H9 (cell line): ENCODE data around the gene PCBP2. TPM values are rescaled to one million over a fixed set of nuclear protein-coding genes. Genes with fewer than 3 reads are reported as not detected.
A peak's percentile ranks its signal among the peaks of the same experiment; 100 is the strongest.
"Not testable (repeated sequence)": the region's sequence is repeated elsewhere in the genome, so short reads cannot be mapped to it uniquely, and the experiment has no call there.

Source experiments
- DNase-seq: peaks from one replicate; pipeline ENCODE4 v3.0.0-alpha.2; 2017
- H2AFZ ChIP-seq: one replicate; pipeline ENCODE4 v1.6.1; 2013; ENCODE audit warnings: mild to moderate bottlenecking, low read length, control low read depth, moderate library complexity
- H2AK5ac ChIP-seq: 2 replicates; pipeline ENCODE4 v1.6.1; 2013; ENCODE audit warnings: low read length, control low read depth, mixed read lengths; ENCODE audit not compliant: insufficient read length
- H2BK120ac ChIP-seq: one replicate; pipeline ENCODE4 v1.6.1; 2013; ENCODE audit warnings: low read depth, mild to moderate bottlenecking, low read length, control low read depth, inconsistent platforms; ENCODE audit not compliant: poor library complexity, severe bottlenecking
- H2BK12ac ChIP-seq: 2 replicates; pipeline ENCODE4 v1.6.1; 2013; ENCODE audit warnings: low read length, control low read depth, mixed read lengths, low read depth; ENCODE audit not compliant: insufficient read length
- H2BK15ac ChIP-seq: 2 replicates; pipeline ENCODE4 v1.6.1; 2013; ENCODE audit warnings: low read depth, low read length, control low read depth
- H2BK20ac ChIP-seq: one replicate; pipeline ENCODE4 v1.6.1; 2013; ENCODE audit warnings: low read depth, mild to moderate bottlenecking, low read length, control low read depth, inconsistent platforms; ENCODE audit not compliant: poor library complexity, severe bottlenecking
- H2BK5ac ChIP-seq: 2 replicates; pipeline ENCODE4 v1.6.1; 2013; ENCODE audit warnings: low read length, control low read depth, mixed read lengths; ENCODE audit not compliant: insufficient read length
- H3K14ac ChIP-seq: 2 replicates; pipeline ENCODE4 v1.6.1; 2013; ENCODE audit warnings: low read length, control low read depth; ENCODE audit not compliant: insufficient read depth
- H3K18ac ChIP-seq: 2 replicates; pipeline ENCODE4 v1.6.1; 2013; ENCODE audit warnings: low read depth, mild to moderate bottlenecking, mixed read lengths, low read length, control low read depth; ENCODE audit not compliant: insufficient read length
- H3K23ac ChIP-seq: 2 replicates; pipeline ENCODE4 v1.6.1; 2013; ENCODE audit warnings: low read length, control low read depth, mixed read lengths, low read depth; ENCODE audit not compliant: insufficient read length
- H3K23me2 ChIP-seq: 2 replicates; pipeline ENCODE4 v1.6.1; 2013; ENCODE audit warnings: low read depth, mild to moderate bottlenecking, mixed read lengths, low read length, control low read depth; ENCODE audit not compliant: insufficient read length, poor library complexity, severe bottlenecking
- H3K27ac ChIP-seq: 2 replicates; pipeline ENCODE4 v1.5.1; 2013; ENCODE audit warnings: low read length, control low read depth, mixed read lengths, low read depth; ENCODE audit not compliant: insufficient read length
- H3K27me3 ChIP-seq: 2 replicates; pipeline ENCODE4 v1.6.1; 2013; ENCODE audit warnings: low read length, control low read depth, inconsistent platforms; ENCODE audit not compliant: insufficient read depth
- H3K4ac ChIP-seq: 2 replicates; pipeline ENCODE4 v1.6.1; 2013; ENCODE audit warnings: low read depth, mild to moderate bottlenecking, control low read depth, inconsistent platforms, low read length, moderate library complexity
- H3K4me1 ChIP-seq: 2 replicates; pipeline ENCODE4 v1.6.1; 2013; ENCODE audit warnings: low read length, control low read depth, inconsistent platforms; ENCODE audit not compliant: insufficient read depth
- H3K4me2 ChIP-seq: 2 replicates; pipeline ENCODE4 v1.6.1; 2013; ENCODE audit warnings: low read length, control low read depth, mixed read lengths; ENCODE audit not compliant: insufficient read length, insufficient read depth
- H3K56ac ChIP-seq: 2 replicates; pipeline ENCODE4 v1.6.1; 2013; ENCODE audit warnings: low read depth, mild to moderate bottlenecking, mixed read lengths, low read length, control low read depth; ENCODE audit not compliant: insufficient read length
- H3K79me1 ChIP-seq: 2 replicates; pipeline ENCODE4 v1.6.1; 2013; ENCODE audit warnings: low read depth, mild to moderate bottlenecking, moderate library complexity, low read length, control low read depth, inconsistent platforms; ENCODE audit not compliant: insufficient read depth, poor library complexity, severe bottlenecking
- H3K79me2 ChIP-seq: 2 replicates; pipeline ENCODE4 v1.6.1; 2013; ENCODE audit warnings: low read length, control low read depth, inconsistent platforms; ENCODE audit not compliant: insufficient read depth
- H3K9ac ChIP-seq: 2 replicates; pipeline ENCODE4 v1.6.1; 2013; ENCODE audit warnings: low read length, control low read depth, mixed read lengths; ENCODE audit not compliant: insufficient read length; ENCODE audit errors: extremely low read depth
- H3K9me3 ChIP-seq: one replicate; pipeline ENCODE4 v1.6.1; 2013; ENCODE audit warnings: low read depth, low read length, inconsistent platforms; ENCODE audit not compliant: control insufficient read depth
- H3T11ph ChIP-seq: one replicate; pipeline ENCODE4 v1.6.1; 2013; ENCODE audit warnings: mild to moderate bottlenecking, low read length, control low read depth, inconsistent platforms
- H4K20me1 ChIP-seq: one replicate; pipeline ENCODE4 v1.6.1; 2013; ENCODE audit not compliant: control insufficient read depth, insufficient read length, insufficient read depth
- H4K5ac ChIP-seq: 2 replicates; pipeline ENCODE4 v1.6.1; 2013; ENCODE audit warnings: low read depth, mild to moderate bottlenecking, mixed read lengths, low read length, control low read depth; ENCODE audit not compliant: insufficient read length
- H4K8ac ChIP-seq: replicated peaks from 2 replicates; pipeline ENCODE4 v1.6.1; 2013; ENCODE audit warnings: low read length, control low read depth, mixed read lengths, low read depth; ENCODE audit not compliant: insufficient read length
- H4K91ac ChIP-seq: 2 replicates; pipeline ENCODE4 v1.6.1; 2013; ENCODE audit warnings: low read depth, mild to moderate bottlenecking, moderate library complexity, mixed read lengths, low read length, control low read depth; ENCODE audit not compliant: insufficient read length
- H3K27ac Mint-ChIP-seq, 3 experiments: 2 replicates in 2 of 3; 3 replicates in 1 of 3; pipeline ENCODE4 v1.8.0; 2020 to 2021; ENCODE audit warnings: mixed read lengths in 3 of 3, mild to moderate bottlenecking in 1 of 3, moderate library complexity in 1 of 3
- H3K27me3 Mint-ChIP-seq: 2 replicates; pipeline ENCODE4 v1.8.0; 2021; ENCODE audit warnings: low read depth, mild to moderate bottlenecking, moderate library complexity, mixed read lengths
- H3K36me3 Mint-ChIP-seq, 3 experiments: 2 replicates in 2 of 3; 3 replicates in 1 of 3; pipeline ENCODE4 v1.8.0; 2020 to 2021; ENCODE audit warnings: low read depth in 3 of 3, mixed read lengths in 3 of 3; ENCODE audit not compliant: insufficient read depth in 1 of 3
- H3K4me1 Mint-ChIP-seq, 2 experiments: 2 replicates each; pipeline ENCODE4 v1.8.0; 2020; ENCODE audit warnings: mixed read lengths in 2 of 2
- H3K4me3 Mint-ChIP-seq, 2 experiments: 2 replicates in 1 of 2; 3 replicates in 1 of 2; pipeline ENCODE4 v1.8.0; 2020 to 2021; ENCODE audit warnings: mild to moderate bottlenecking in 2 of 2, mixed read lengths in 2 of 2, moderate library complexity in 1 of 2
- H3K9me3 Mint-ChIP-seq, 2 experiments: 2 replicates in 1 of 2; 3 replicates in 1 of 2; pipeline ENCODE4 v1.8.0; 2020; ENCODE audit warnings: mild to moderate bottlenecking in 2 of 2, mixed read lengths in 2 of 2, moderate library complexity in 1 of 2
- WGBS: extraction: QIAGEN DNeasy Blood & Tissue Kit; methylation state at CpG from one replicate; pipeline ENCODE4 v1.1.7; 2013; ENCODE audit warnings: missing lambda C conversion rate, low lambda C conversion rate, mixed read lengths; ENCODE audit not compliant: insufficient read length; ENCODE audit errors: extremely low coverage; 5-methylcytosine and 5-hydroxymethylcytosine counted together
- total RNA-seq: library from RNA; stranded (reverse); gene quantifications from 2 replicates; pipeline ENCODE4 v1.2.1, GENCODE V29; 2021
- TF ChIP-seq, protein P1 (sequence below): fragments of 200-600 bp; sonication (generic); conservative IDR thresholded peaks from 3 replicates; pipeline ENCODE4 v1.8.0; 2021; ENCODE audit warnings: antibody characterized with exemption, mild to moderate bottlenecking

Gene PCBP2
- total RNA-seq, 1 experiment from 2014 or later = 1,207 TPM

DNA sequence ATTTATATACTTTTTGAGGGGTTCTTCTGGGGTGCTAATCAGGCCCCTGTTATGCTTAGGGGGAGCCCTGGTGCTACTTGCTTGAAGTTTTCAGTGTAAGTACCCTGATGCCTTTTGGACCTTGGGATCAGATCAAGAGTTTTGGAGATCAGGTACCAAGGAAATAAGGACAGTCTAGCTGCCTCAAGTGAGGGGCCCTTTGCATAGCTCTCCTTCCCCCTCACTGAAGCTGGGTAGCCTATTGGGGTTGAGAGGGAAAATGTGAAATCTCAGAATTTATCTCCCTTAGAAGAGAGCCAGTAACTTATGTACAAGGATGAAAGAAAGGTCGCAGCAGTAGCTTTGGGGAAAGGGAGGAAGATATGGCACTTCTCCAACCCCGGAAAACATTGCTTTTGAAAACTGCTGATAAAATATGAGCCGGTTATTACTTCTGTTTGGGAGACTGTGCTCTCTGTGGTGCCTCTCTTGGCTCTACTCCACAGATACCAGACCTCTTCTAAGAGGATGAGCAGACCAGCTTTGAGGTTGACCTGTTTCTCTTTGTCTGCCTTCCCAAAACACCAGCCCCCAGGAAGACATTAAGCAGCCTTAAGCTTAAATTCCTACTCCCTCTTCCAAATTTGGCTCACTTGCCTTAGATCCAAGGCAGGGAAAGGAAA, 37.0 kb upstream of the PCBP2 start:
- no peak overlapping the region for H3K4me2 ChIP-seq
- no peak overlapping the region for H2BK5ac ChIP-seq
- H3K18ac ChIP-seq = no peak overlapping the region
- no peak overlapping the region for H3K14ac ChIP-seq
- H3K27ac ChIP-seq = no peak overlapping the region
- no peak overlapping the region for H4K8ac ChIP-seq
- H3K79me2 ChIP-seq = no peaks in the 10 kb centered on the region
- TF ChIP-seq, protein P1, sequence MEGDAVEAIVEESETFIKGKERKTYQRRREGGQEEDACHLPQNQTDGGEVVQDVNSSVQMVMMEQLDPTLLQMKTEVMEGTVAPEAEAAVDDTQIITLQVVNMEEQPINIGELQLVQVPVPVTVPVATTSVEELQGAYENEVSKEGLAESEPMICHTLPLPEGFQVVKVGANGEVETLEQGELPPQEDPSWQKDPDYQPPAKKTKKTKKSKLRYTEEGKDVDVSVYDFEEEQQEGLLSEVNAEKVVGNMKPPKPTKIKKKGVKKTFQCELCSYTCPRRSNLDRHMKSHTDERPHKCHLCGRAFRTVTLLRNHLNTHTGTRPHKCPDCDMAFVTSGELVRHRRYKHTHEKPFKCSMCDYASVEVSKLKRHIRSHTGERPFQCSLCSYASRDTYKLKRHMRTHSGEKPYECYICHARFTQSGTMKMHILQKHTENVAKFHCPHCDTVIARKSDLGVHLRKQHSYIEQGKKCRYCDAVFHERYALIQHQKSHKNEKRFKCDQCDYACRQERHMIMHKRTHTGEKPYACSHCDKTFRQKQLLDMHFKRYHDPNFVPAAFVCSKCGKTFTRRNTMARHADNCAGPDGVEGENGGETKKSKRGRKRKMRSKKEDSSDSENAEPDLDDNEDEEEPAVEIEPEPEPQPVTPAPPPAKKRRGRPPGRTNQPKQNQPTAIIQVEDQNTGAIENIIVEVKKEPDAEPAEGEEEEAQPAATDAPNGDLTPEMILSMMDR = no peak
- no peak for DNase-seq
- H2AFZ ChIP-seq = no peak overlapping the region
- H4K91ac ChIP-seq = no peak overlapping the region
- H3T11ph ChIP-seq = no peak overlapping the region
- no peak overlapping the region for H3K9ac ChIP-seq
- no peak overlapping the region for H2AK5ac ChIP-seq
- H3K27me3 Mint-ChIP-seq = peaks cover 2% of the 10 kb centered on the region; the same call in 1 of the 2 replicates
- no peak overlapping the region for H2BK15ac ChIP-seq
- no peak overlapping the region for H2BK12ac ChIP-seq
- H3K9me3 Mint-ChIP-seq = no peaks in the 10 kb centered on the region
- H2BK120ac ChIP-seq = no peak overlapping the region
- no peaks in the 10 kb centered on the region for H3K79me1 ChIP-seq
- no peaks in the 10 kb centered on the region; the same call in 1 of the 2 replicates for H3K4me1 ChIP-seq
- no peaks in the 10 kb centered on the region for H3K9me3 ChIP-seq
- no peak overlapping the region for H3K56ac ChIP-seq
- H4K5ac ChIP-seq = no peak overlapping the region
- H3K27me3 ChIP-seq = no peaks in the 10 kb centered on the region
- no CpG with 5 or more reads among the region's 3 CpGs for WGBS
- H3K23me2 ChIP-seq = no peaks in the 10 kb centered on the region
- no peak overlapping the region for H3K4ac ChIP-seq
- H2BK20ac ChIP-seq = no peak overlapping the region
- H3K4me3 Mint-ChIP-seq = no peak overlapping the region
- H4K20me1 ChIP-seq = no peaks in the 10 kb centered on the region
- H3K27ac Mint-ChIP-seq = peak overlapping the region in 2 of 3 experiments; percentile 47 to 60; a peak in 4 of 7 replicates
- H3K36me3 Mint-ChIP-seq = peaks cover 9 to 30% (median 29%) of the 10 kb centered on the region in 3 experiments; a peak in 6 of 7 replicates
- no peak overlapping the region for H3K23ac ChIP-seq
- peaks cover 20% of the 10 kb centered on the region in 2 experiments for H3K4me1 Mint-ChIP-seq

- H3K27ac Mint-ChIP-seq = peak overlapping the region in 2 of 3 experiments; percentile 39 to 47; a peak in 4 of 7 replicates
- H3K79me2 ChIP-seq, H2BK120ac ChIP-seq, H3K4ac ChIP-seq, H3K14ac ChIP-seq, H3K23me2 ChIP-seq, H3K9me3 Mint-ChIP-seq, H3K9me3 ChIP-seq, H3K56ac ChIP-seq, H2AK5ac ChIP-seq, H4K91ac ChIP-seq, H2BK15ac ChIP-seq, H3K27me3 Mint-ChIP-seq, H4K5ac ChIP-seq, H2BK12ac ChIP-seq, H2AFZ ChIP-seq, H3T11ph ChIP-seq, H3K27me3 ChIP-seq, DNase-seq, H3K9ac ChIP-seq, H3K4me1 ChIP-seq, H2BK20ac ChIP-seq, H3K23ac ChIP-seq, H4K20me1 ChIP-seq, H3K4me3 Mint-ChIP-seq, H3K79me1 ChIP-seq, H3K4me2 ChIP-seq, H4K8ac ChIP-seq, H2BK5ac ChIP-seq, H3K27ac ChIP-seq, H3K18ac ChIP-seq: not testable (repeated sequence)
- H3K36me3 Mint-ChIP-seq = peaks cover 4 to 22% (median 21%) of the 10 kb centered on the region in 3 experiments; a peak in 6 of 7 replicates
- no CpG with 5 or more reads among the region's 2 CpGs for WGBS
- H3K4me1 Mint-ChIP-seq = peaks cover 23 to 24% of the 10 kb centered on the region in 2 experiments
Measured at GRCh38 chr12:53415752-53416389, 36.0 kb upstream of the PCBP2 start.
